Endothelial cell of umbilical vein (primary cell): ENCODE results near the gene KIZ. TPM values are rescaled to one million over a fixed set of nuclear protein-coding genes. Genes with fewer than 3 reads are reported as not detected.

Experiments used
- BruUV-seq: library from RNA; stranded (reverse); fragments of 400-500 nt; replicated peaks from 2 replicates; lab custom pipeline; 2021; lab: Mats Ljungman, UMichigan
- CTCF ChIA-PET: fragments of 300-600, 350-600 bp; sonication (Branson Sonifier 250); formaldehyde crosslinking; loops from one replicate; lab custom pipeline; 2021; ENCODE audit warnings: antibody characterized with exemption, inconsistent platforms; lab: Charles Lee
- POLR2A ChIA-PET: fragments of 300-600, 350-600 bp; sonication (Branson Sonifier 250); formaldehyde crosslinking; loops from one replicate; lab custom pipeline; 2021; ENCODE audit warnings: antibody characterized with exemption, inconsistent platforms; lab: Charles Lee
- DNase-seq: peaks from one replicate; pipeline ENCODE4 v3.0.0-alpha.2; 2011; ENCODE audit warnings: low read depth, low spot score
- FAIRE-seq: peaks from 2 replicates; lab custom pipeline; 2011; peaks lifted over from hg19 to GRCh38; lab: Jason Lieb, UNC
- H2AFZ ChIP-seq: 2 replicates; pipeline ENCODE4 v1.6.0; 2012; ENCODE audit warnings: low read depth, low read length, control low read depth, inconsistent platforms
- H3K27ac ChIP-seq: 2 replicates; pipeline ENCODE4 v1.5.1; 2011; ENCODE audit warnings: low read depth, mild to moderate bottlenecking, control low read depth, low read length, moderate library complexity; ENCODE audit not compliant: insufficient read depth
- H3K27me3 ChIP-seq, 2 experiments: 2 replicates each; pipeline versions ENCODE4 v1.6.0 to v1.6.1; 2011; ENCODE audit warnings: low read length in 2 of 2, mixed read lengths in 1 of 2; ENCODE audit not compliant: control insufficient read depth in 2 of 2, insufficient read depth in 2 of 2
- H3K36me3 ChIP-seq, 2 experiments: 2 replicates in 1 of 2; 3 replicates in 1 of 2; pipeline ENCODE4 v1.5.1; 2011; ENCODE audit warnings: low read length in 2 of 2, mild to moderate bottlenecking in 1 of 2, moderate library complexity in 1 of 2; ENCODE audit not compliant: control insufficient read depth in 2 of 2, insufficient read depth in 2 of 2; ENCODE audit errors: extremely low read depth in 1 of 2
- H3K4me1 ChIP-seq: 3 replicates; pipeline ENCODE4 v1.5.1; 2011; ENCODE audit warnings: mild to moderate bottlenecking, low read length; ENCODE audit not compliant: control insufficient read depth, insufficient read depth; ENCODE audit errors: extremely low read depth
- H3K4me2 ChIP-seq: 2 replicates; pipeline ENCODE4 v1.6.1; 2011; ENCODE audit warnings: low read length, control low read depth, mixed read lengths; ENCODE audit not compliant: insufficient read depth
- H3K4me3 ChIP-seq, 3 experiments: fragments of 200-600 bp in 1 of 3; sonication (generic), shearing (Covaris generic) in 1 of 3; replicated peaks in 1 of 3; 2 replicates each; pipeline ENCODE4 v1.5.1; 2011 to 2016; ENCODE audit warnings: control low read depth in 3 of 3, low read length in 3 of 3, mild to moderate bottlenecking in 2 of 3, inconsistent platforms in 1 of 3, low read depth in 1 of 3, moderate library complexity in 1 of 3; ENCODE audit not compliant: insufficient read depth in 1 of 3
- H3K79me2 ChIP-seq: 2 replicates; pipeline ENCODE4 v1.6.0; 2012; ENCODE audit warnings: low read length, inconsistent platforms; ENCODE audit not compliant: control insufficient read depth, insufficient read depth
- H3K9ac ChIP-seq: replicated peaks from 2 replicates; pipeline ENCODE3; 2011; ENCODE audit warnings: low read length, control low read depth; ENCODE audit not compliant: insufficient read depth; ENCODE audit errors: extremely low read depth
- H3K9me1 ChIP-seq: replicated peaks from 3 replicates; pipeline ENCODE4 v1.6.0; 2011; ENCODE audit warnings: mild to moderate bottlenecking, low read length; ENCODE audit not compliant: control insufficient read depth, insufficient read depth; ENCODE audit errors: extremely low read depth
- H3K9me3 ChIP-seq: replicated peaks from 2 replicates; pipeline ENCODE4 v1.5.1; 2012; ENCODE audit warnings: low read length, inconsistent platforms; ENCODE audit not compliant: control insufficient read depth, insufficient read depth
- H4K20me1 ChIP-seq: replicated peaks from 2 replicates; pipeline ENCODE3; 2011; ENCODE audit warnings: mild to moderate bottlenecking, low read length; ENCODE audit not compliant: control insufficient read depth, insufficient read depth; ENCODE audit errors: extremely low read depth
- CTCF ChIP-seq, 2 donors: IDR thresholded peaks; 1 replicate in 1 of 2; 2 replicates in 1 of 2; pipeline ENCODE4 v1.5.1; 2011; ENCODE audit warnings: low read length in 2 of 2, mild to moderate bottlenecking in 2 of 2, moderate library complexity in 2 of 2, control low read depth in 1 of 2, inconsistent platforms in 1 of 2, low read depth in 1 of 2; ENCODE audit not compliant: insufficient read depth in 1 of 2; ENCODE audit errors: extremely low read depth in 1 of 2
- EZH2 ChIP-seq: IDR thresholded peaks from 2 replicates; pipeline ENCODE4 v1.6.1; 2012; ENCODE audit warnings: borderline replicate concordance, low read depth, mild to moderate bottlenecking, moderate library complexity, low read length, inconsistent platforms; ENCODE audit not compliant: severe bottlenecking
- FOS ChIP-seq: IDR thresholded peaks from 2 replicates; pipeline ENCODE4 v1.6.1; 2011; ENCODE audit warnings: mild to moderate bottlenecking, low read length, moderate library complexity, borderline replicate concordance; ENCODE audit not compliant: insufficient read depth
- GATA2 ChIP-seq: IDR thresholded peaks from 2 replicates; pipeline ENCODE4 v1.7.0; 2011; ENCODE audit warnings: low read depth, mild to moderate bottlenecking, moderate library complexity, mixed read lengths, low read length; ENCODE audit not compliant: insufficient read length, insufficient read depth
- JUN ChIP-seq: IDR thresholded peaks from 2 replicates; pipeline ENCODE4 v1.6.1; 2011; ENCODE audit warnings: borderline replicate concordance, low read depth; ENCODE audit not compliant: insufficient read length, insufficient read depth
- MAX ChIP-seq: IDR thresholded peaks from 2 replicates; pipeline ENCODE4 v1.6.1; 2011; ENCODE audit not compliant: insufficient read depth, insufficient read length
- MYC ChIP-seq: IDR thresholded peaks from one replicate; pipeline ENCODE4 v1.6.1; 2011; ENCODE audit warnings: mild to moderate bottlenecking, low read depth, low read length
- POLR2A ChIP-seq: IDR thresholded peaks from 2 replicates; pipeline ENCODE4 v1.6.1; 2012; ENCODE audit warnings: low read depth, mild to moderate bottlenecking, control low read depth, low read length
- POLR2AphosphoS5 ChIP-seq: IDR thresholded peaks from 2 replicates; pipeline ENCODE4 v1.6.1; 2012; ENCODE audit warnings: low read depth, mild to moderate bottlenecking, control low read depth, low read length, moderate library complexity; ENCODE audit not compliant: insufficient read depth
- dilution Hi-C: fragments of 300-500 bp; cut with MboI; formaldehyde crosslinking; loops from one replicate; pipeline ENCODE4 v1.15.0; 2019; ENCODE audit warnings: low sequenced_read_pairs; ENCODE audit not compliant: extremely low pct_ligation_motif_present
- intact Hi-C: fragments of 100-400 bp; cut with micrococcal nuclease; formaldehyde crosslinking; loops from one replicate; pipeline ENCODE4 v1.10.0; 2022
- polyA plus RNA-seq, 4 experiments: library from polyadenylated mRNA; depleted of rRNA in 3 of 4; stranded (reverse) in 3 of 4; unstranded in 1 of 4; fragments of >200 nt; gene quantifications; 2 replicates each; pipeline versions ENCODE4 v1.2.1 to v1.2.3, GENCODE V29; 2011 to 2012; ENCODE audit warnings: missing spikeins in 1 of 4
- total RNA-seq: library from RNA; stranded (reverse); gene quantifications from 2 replicates; pipeline ENCODE4 v1.2.3, GENCODE V29; 2021

The KIZ gene
- total and polyA plus RNA-seq, 2 donors (not counting 3 experiments of a cell fraction or from before 2014, with no cell fraction given): 3.9 to 7.3 TPM

GRCh38 chr20:21180248-21180647 is 54.4 kb downstream of the KIZ start:
- Histone ChIP-seq H3K9ac (no peak overlapping the region), H3K27me3 (no peaks in the 10 kb centered on the region), H3K4me1 (no peaks in the 10 kb centered on the region), H3K9me1 (no peaks in the 10 kb centered on the region), H3K4me2 (no peak overlapping the region), H3K9me3 (no peaks in the 10 kb centered on the region), H3K27ac (no peak overlapping the region), H3K4me3 (no peak overlapping the region), H3K36me3 (no peaks in the 10 kb centered on the region), H3K79me2 (no peaks in the 10 kb centered on the region), H4K20me1 (no peaks in the 10 kb centered on the region), H2AFZ (no peak overlapping the region)
- dilution Hi-C loops: no loop called here
- no peak for TF ChIP-seq POLR2AphosphoS5
- TF ChIP-seq EZH2: no peak
- no peak for TF ChIP-seq CTCF (IDR thresholded peaks at IDR 0.05; ENCODE audit: extremely low read depth in 1 of 2, insufficient read depth in 1 of 2, low read depth in 1 of 2, low read length in 2 of 2)
- no peak for TF ChIP-seq GATA2
- TF ChIP-seq MAX: no peak
- TF ChIP-seq FOS: no peak
- no peak for TF ChIP-seq POLR2A
- no peak for TF ChIP-seq JUN
- no peak for TF ChIP-seq MYC
- no TSS peak for BruUV-seq
- intact Hi-C loops: no loop called here
- ChIA-PET CTCF (no interaction called here), POLR2A (no interaction called here)
- DNase-seq (no peak), FAIRE-seq (no peak)
